ENCODE data around the gene MCUR1.
"Not testable (repeated sequence)": the region's sequence is repeated elsewhere in the genome, so short reads cannot be mapped to it uniquely, and the experiment has no call there.

The MCUR1 gene

GRCh38 chr6:13772358-13773030 is 41.9 kb downstream of the MCUR1 start:
- not testable (repeated sequence) for DNase-seq

GRCh38 chr6:13769655-13770053 is 44.7 kb downstream of the MCUR1 start:
- no peak for DNase-seq

GRCh38 chr6:13769034-13769654 is 45.2 kb downstream of the MCUR1 start:
- no peak for DNase-seq

- no peak for DNase-seq
These were observed 47.1 kb downstream of the MCUR1 start for GRCh38 chr6:13767121-13767808.

- DNase-seq = no peak
These were observed 48.1 kb downstream of the MCUR1 start for GRCh38 chr6:13766201-13766634.

- no peak for DNase-seq
These were observed 48.8 kb downstream of the MCUR1 start for GRCh38 chr6:13765570-13765969.

- no peak for DNase-seq
These were observed 49.4 kb downstream of the MCUR1 start for GRCh38 chr6:13764996-13765395.

- no peak for DNase-seq
These were observed 50.5 kb downstream of the MCUR1 start for GRCh38 chr6:13763740-13764381.

- DNase-seq = no peak
These were observed 51.5 kb downstream of the MCUR1 start for GRCh38 chr6:13762611-13763441.

GRCh38 chr6:13761361-13762036 is 52.9 kb downstream of the MCUR1 start:
- no peak for DNase-seq

GRCh38 chr6:13760307-13761304 is 53.8 kb downstream of the MCUR1 start:
- no peak for DNase-seq

GRCh38 chr6:13759025-13759424 is 55.3 kb downstream of the MCUR1 start:
- no peak for DNase-seq

GRCh38 chr6:13754644-13755043 is 59.7 kb downstream of the MCUR1 start:
- DNase-seq = no peak

GRCh38 chr6:13743736-13744127 is 70.6 kb downstream of the MCUR1 start:
- no peak for DNase-seq

- no peak for DNase-seq
These were observed 71.2 kb downstream of the MCUR1 start for GRCh38 chr6:13742961-13743735.

- no peak for DNase-seq
These were observed 73.0 kb downstream of the MCUR1 start for GRCh38 chr6:13741365-13741764.
